Aortic smooth muscle cell (primary cell): ENCODE results near the gene RNF39. TPM values are rescaled to one million over a fixed set of nuclear protein-coding genes. Genes with fewer than 3 reads are reported as not detected.

Experiments
- total RNA-seq: library from RNA; depleted of rRNA; stranded (reverse); fragments of >200 nt; gene quantifications from 2 replicates; pipeline ENCODE4 v1.2.3, GENCODE V29; 2014

Gene RNF39
- not detected in 2 replicates for total RNA-seq

GRCh38 chr6:30075094-30075789, at the start of gene RNF39:
TSS of gene RNF39 (minus strand) at chr6:30075769. CDS start at chr6:30075585, 184 bp downstream.

GRCh38 chr6:30113003-30113759, 37.6 kb upstream of the RNF39 start, which contains the start of gene TRIM31:
TSS of gene TRIM31 (minus strand) at chr6:30113090. CDS start at chr6:30112805, 285 bp downstream.

GRCh38 chr6:30066577-30067459, 8.8 kb downstream of the RNF39 start, which contains the start of gene PPP1R11:
TSS of gene PPP1R11 (plus strand) at chr6:30067198. CDS start at chr6:30067411, 213 bp downstream.

GRCh38 chr6:30061092-30061857, 14.3 kb downstream of the RNF39 start, which contains the start of gene POLR1H:
TSS of gene POLR1H (plus strand) at chr6:30061265. CDS start at chr6:30061525, 260 bp downstream.

Other genes starting within 250 kb of the RNF39 start
- not detected in 2 replicates for gene HLA-G, start 247.9 kb downstream of the RNF39 start, total RNA-seq
- gene HLA-A, start 133.2 kb downstream of the RNF39 start, total RNA-seq = 219 and 530 TPM in 2 replicates
- 16.4 and 23.5 TPM in 2 replicates for gene POLR1H, start 14.5 kb downstream of the RNF39 start, total RNA-seq
- gene PPP1R11, start 8.6 kb downstream of the RNF39 start, total RNA-seq = 17.0 and 19.8 TPM in 2 replicates
- not detected in 2 replicates for gene TRIM31, start 37.3 kb upstream of the RNF39 start, total RNA-seq
- not detected in 2 replicates for gene TRIM40, start 60.4 kb upstream of the RNF39 start, total RNA-seq
- gene TRIM10, start 85.4 kb upstream of the RNF39 start, total RNA-seq = under 0.01 and 0.13 TPM in 2 replicates
- gene TRIM15, start 87.8 kb upstream of the RNF39 start, total RNA-seq = not detected in 2 replicates
- gene TRIM26, start 137.6 kb upstream of the RNF39 start, total RNA-seq = 22.8 and 27.0 TPM in 2 replicates